H1 (cell line): ENCODE measurements around the gene DCLK1. TPM values are rescaled to one million over a fixed set of nuclear protein-coding genes. Genes with fewer than 3 reads are reported as not detected.

Experiments used
- CTCF ChIA-PET: fragments of 300-600 bp; sonication (Branson Sonifier 250); formaldehyde crosslinking; loops from one replicate; lab custom pipeline; 2021; ENCODE audit not compliant: partially characterized antibody; lab: Charles Lee
- POLR2A ChIA-PET: fragments of 300-600 bp; sonication (Branson Sonifier 250); formaldehyde crosslinking; loops from one replicate; lab custom pipeline; 2021; ENCODE audit warnings: inconsistent platforms; ENCODE audit not compliant: partially characterized antibody; lab: Charles Lee
- DNase-seq, 2 experiments: peaks; one replicate each; pipeline versions ENCODE4 v3.0.0 to v3.0.0-alpha.2; 2010 to 2022; ENCODE audit warnings: low spot score in 2 of 2, low read depth in 1 of 2, mixed read lengths in 1 of 2
- FAIRE-seq: peaks from 2 replicates; lab custom pipeline; 2011; peaks lifted over from hg19 to GRCh38; lab: Jason Lieb, UNC
- H2AFZ ChIP-seq: 2 replicates; pipeline ENCODE4 v1.8.1; 2012; ENCODE audit warnings: low read length, inconsistent platforms
- H2AK5ac ChIP-seq: 2 replicates; pipeline ENCODE4 v1.6.1; 2013; ENCODE audit warnings: low read depth, low read length
- H2BK120ac ChIP-seq: replicated peaks from 2 replicates; pipeline ENCODE3; 2013; ENCODE audit warnings: low read depth, low read length, inconsistent platforms
- H2BK12ac ChIP-seq: 2 replicates; pipeline ENCODE4 v1.6.1; 2013; ENCODE audit warnings: low read depth, low read length
- H2BK15ac ChIP-seq: 2 replicates; pipeline ENCODE4 v1.6.1; 2013; ENCODE audit warnings: low read length
- H2BK20ac ChIP-seq: 2 replicates; pipeline ENCODE4 v1.6.1; 2013; ENCODE audit warnings: low read length
- H2BK5ac ChIP-seq: 2 replicates; pipeline ENCODE4 v1.6.1; 2013; ENCODE audit warnings: low read depth, low read length
- H3K14ac ChIP-seq: 2 replicates; pipeline ENCODE4 v1.6.1; 2013; ENCODE audit warnings: inconsistent platforms; ENCODE audit not compliant: insufficient read length
- H3K18ac ChIP-seq: 2 replicates; pipeline ENCODE4 v1.6.1; 2013; ENCODE audit warnings: low read length; ENCODE audit errors: extremely low read depth
- H3K23ac ChIP-seq: 2 replicates; pipeline ENCODE4 v1.6.1; 2013; ENCODE audit warnings: inconsistent platforms; ENCODE audit not compliant: insufficient read length
- H3K23me2 ChIP-seq: 2 replicates; pipeline ENCODE4 v1.6.1; 2013; ENCODE audit warnings: low read depth, low read length
- H3K27ac ChIP-seq: 2 replicates; pipeline ENCODE4 v1.6.1; 2011; ENCODE audit warnings: low read depth, low read length, inconsistent platforms
- H3K27me3 ChIP-seq, 4 experiments: replicated peaks in 1 of 4; 1 replicate in 1 of 4; 2 replicates in 3 of 4; pipeline versions ENCODE4 v1.6.1 to v1.8.1; 2011 to 2013; ENCODE audit warnings: low read length in 3 of 4, mild to moderate bottlenecking in 3 of 4, inconsistent platforms in 2 of 4, mixed read lengths in 2 of 4, moderate library complexity in 1 of 4; ENCODE audit not compliant: control insufficient read depth in 3 of 4, insufficient read depth in 3 of 4; ENCODE audit errors: extremely low read depth in 1 of 4
- H3K36me3 ChIP-seq, 4 experiments: 2 replicates each; pipeline versions ENCODE4 v1.6.1 to v1.8.1; 2011 to 2013; ENCODE audit warnings: mild to moderate bottlenecking in 4 of 4, low read length in 3 of 4, moderate library complexity in 2 of 4, control low read depth in 1 of 4, inconsistent platforms in 1 of 4; ENCODE audit not compliant: insufficient read depth in 4 of 4, control insufficient read depth in 2 of 4
- H3K4ac ChIP-seq: replicated peaks from 2 replicates; pipeline ENCODE3; 2013; ENCODE audit warnings: low read length, low read depth, mixed read lengths, inconsistent platforms; ENCODE audit not compliant: insufficient read length
- H3K4me1 ChIP-seq, 4 experiments: replicated peaks in 1 of 4; 1 replicate in 1 of 4; 2 replicates in 3 of 4; pipeline versions ENCODE4 v1.6.1 to v1.8.1; 2011 to 2013; ENCODE audit warnings: low read length in 3 of 4, inconsistent platforms in 2 of 4, mixed read lengths in 1 of 4; ENCODE audit not compliant: insufficient read depth in 4 of 4, control insufficient read depth in 3 of 4
- H3K4me2 ChIP-seq, 2 experiments: 2 replicates each; pipeline versions ENCODE4 v1.6.1 to v1.8.1; 2011 to 2013; ENCODE audit warnings: low read depth in 2 of 2, low read length in 2 of 2, control low read depth in 1 of 2, inconsistent platforms in 1 of 2, mild to moderate bottlenecking in 1 of 2; ENCODE audit not compliant: insufficient read depth in 1 of 2
- H3K4me3 ChIP-seq, 4 experiments: fragments of 200-600, 300-600 bp in 1 of 4; sonication (generic), shearing (Covaris generic), sonication (Bioruptor Twin) in 1 of 4; 2 replicates each; pipeline versions ENCODE4 v1.5.1 to v1.8.1; 2011 to 2016; ENCODE audit warnings: low read length in 4 of 4, low read depth in 3 of 4, control low read depth in 2 of 4, inconsistent platforms in 2 of 4, mild to moderate bottlenecking in 2 of 4, mixed read lengths in 1 of 4, moderate library complexity in 1 of 4; ENCODE audit not compliant: insufficient read depth in 2 of 4; ENCODE audit errors: extremely low read depth in 1 of 4
- H3K56ac ChIP-seq: replicated peaks from 2 replicates; pipeline ENCODE3; 2013; ENCODE audit warnings: low read depth, mild to moderate bottlenecking, mixed read lengths, low read length, inconsistent platforms; ENCODE audit not compliant: insufficient read length
- H3K79me1 ChIP-seq: 2 replicates; pipeline ENCODE4 v1.6.1; 2013; ENCODE audit warnings: low read depth, low read length, control low read depth
- H3K79me2 ChIP-seq, 2 experiments: 2 replicates each; pipeline versions ENCODE4 v1.6.1 to v1.8.1; 2012 to 2013; ENCODE audit warnings: low read length in 2 of 2, mild to moderate bottlenecking in 2 of 2, inconsistent platforms in 1 of 2; ENCODE audit not compliant: insufficient read depth in 2 of 2, control insufficient read depth in 1 of 2
- H3K9ac ChIP-seq, 4 experiments: replicated peaks in 1 of 4; 1 replicate in 1 of 4; 2 replicates in 3 of 4; pipeline versions ENCODE4 v1.6.1 to v1.8.1; 2011 to 2013; ENCODE audit warnings: low read depth in 3 of 4, low read length in 3 of 4, control low read depth in 2 of 4, mild to moderate bottlenecking in 2 of 4, moderate library complexity in 2 of 4, inconsistent platforms in 1 of 4; ENCODE audit errors: extremely low read depth in 1 of 4
- H3K9me3 ChIP-seq, 2 experiments: 2 replicates each; pipeline versions ENCODE4 v1.6.1 to v1.8.1; 2012 to 2013; ENCODE audit warnings: mild to moderate bottlenecking in 2 of 2, moderate library complexity in 2 of 2, control low read depth in 1 of 2, inconsistent platforms in 1 of 2, low read depth in 1 of 2, low read length in 1 of 2, mixed read lengths in 1 of 2; ENCODE audit not compliant: insufficient read depth in 2 of 2
- H4K20me1 ChIP-seq, 2 experiments: replicated peaks in 1 of 2; 2 replicates each; pipeline versions ENCODE3 to v1.8.1; 2011 to 2013; ENCODE audit warnings: inconsistent platforms in 2 of 2, low read length in 2 of 2, mild to moderate bottlenecking in 1 of 2; ENCODE audit not compliant: insufficient read depth in 2 of 2, control insufficient read depth in 1 of 2
- H4K5ac ChIP-seq: 2 replicates; pipeline ENCODE4 v1.6.1; 2013; ENCODE audit warnings: low read length, low read depth, mixed read lengths, inconsistent platforms; ENCODE audit not compliant: insufficient read length
- H4K8ac ChIP-seq: 2 replicates; pipeline ENCODE4 v1.8.0; 2013; ENCODE audit warnings: mild to moderate bottlenecking, moderate library complexity, low read length, inconsistent platforms; ENCODE audit not compliant: insufficient read depth; ENCODE audit errors: extremely low read depth
- H4K91ac ChIP-seq: replicated peaks from 2 replicates; pipeline ENCODE3; 2013; ENCODE audit warnings: low read length, mixed read lengths, inconsistent platforms; ENCODE audit not compliant: insufficient read length
- ASH2L ChIP-seq: fragments of 200-600, 300-600 bp; sonication (generic); IDR thresholded peaks from one replicate; pipeline ENCODE4 v1.7.1; 2017; ENCODE audit warnings: low read length
- BACH1 ChIP-seq: IDR thresholded peaks from 2 replicates; pipeline ENCODE4 v1.6.1; 2012; ENCODE audit warnings: low read length, improper control_type of control experiment
- CTCF ChIP-seq, 3 experiments: IDR thresholded peaks; 1 replicate in 2 of 3; 2 replicates in 1 of 3; pipeline versions ENCODE4 v1.5.1 to v1.6.1; 2011; ENCODE audit warnings: low read length in 3 of 3, mild to moderate bottlenecking in 3 of 3, inconsistent platforms in 2 of 3, low read depth in 1 of 3, moderate library complexity in 1 of 3; ENCODE audit not compliant: insufficient read depth in 1 of 3; ENCODE audit errors: control extremely low read depth in 1 of 3
- FOSL1 ChIP-seq: IDR thresholded peaks from 2 replicates; pipeline ENCODE4 v1.6.1; 2011; ENCODE audit warnings: mild to moderate bottlenecking, low read depth, low read length, moderate library complexity; ENCODE audit not compliant: insufficient read depth
- RAD21 ChIP-seq, 2 experiments: IDR thresholded peaks in 1 of 2; conservative IDR thresholded peaks in 1 of 2; 2 replicates each; pipeline ENCODE4 v1.6.1; 2011; ENCODE audit warnings: low read depth in 2 of 2, low read length in 2 of 2, improper control_type of control experiment in 1 of 2, inconsistent platforms in 1 of 2, mild to moderate bottlenecking in 1 of 2, moderate library complexity in 1 of 2
- SP2 ChIP-seq: IDR thresholded peaks from 2 replicates; pipeline ENCODE4 v1.6.1; 2012; ENCODE audit warnings: mild to moderate bottlenecking, low read length, inconsistent platforms
- WGBS, 2 experiments: shearing (Covaris generic) in 1 of 2; methylation state at CpG; one replicate each; pipeline versions ENCODE4 v1.1.6 to v1.1.7; 2013 to 2015; ENCODE audit warnings: low lambda C conversion rate in 2 of 2, mixed read lengths in 2 of 2, inconsistent platforms in 1 of 2, low coverage in 1 of 2, missing lambda C conversion rate in 1 of 2; ENCODE audit not compliant: insufficient replicate concordance in 2 of 2, insufficient coverage in 1 of 2, insufficient read length in 1 of 2; ENCODE audit errors: extremely low coverage in 1 of 2, missing lambda C conversion rate in 1 of 2; 5-methylcytosine and 5-hydroxymethylcytosine counted together
- polyA plus RNA-seq, 7 experiments: library from polyadenylated mRNA; depleted of rRNA in 3 of 7; stranded (reverse) in 5 of 7; unstranded in 2 of 7; fragments of >200 nt in 5 of 7; fragments of 200-250 nt in 2 of 7; gene quantifications; 1 replicate in 5 of 7; 2 replicates in 1 of 7; 4 replicates in 1 of 7; pipeline versions ENCODE4 v1.2.1 to v1.2.3, GENCODE V29; 2011 to 2013; ENCODE audit warnings: missing spikeins in 2 of 7, mixed read lengths in 2 of 7
- total RNA-seq: library from RNA; stranded (reverse); fragmentation: NEBNext Ultra II Directional; extraction: Animal tissue kit (Norgen Biotek cat#: 25700); gene quantifications from 2 replicates; pipeline ENCODE4 v1.2.1, GENCODE V29; 2021

The DCLK1 gene
- total and polyA plus RNA-seq, 2 of the 8 experiments (the other 6 are each of a cell fraction or from before 2014, with no cell fraction given) = 22.8 to 41.0 TPM

GRCh38 chr13:35826626-35827254 lies 304.4 kb downstream of the DCLK1 start:
- H3K23ac ChIP-seq = no peak overlapping the region
- no peak overlapping the region for H3K4me2 ChIP-seq

More at GRCh38 chr13:35826626-35827254, 304.4 kb downstream of the DCLK1 start:
- H3K4ac ChIP-seq = no peak overlapping the region
- peaks cover 0 to 4% (median 4%) of the 10 kb centered on the region in 4 experiments; a peak in 4 of 7 replicates for H3K4me1 ChIP-seq
- H4K8ac ChIP-seq = no peak overlapping the region
- H3K79me2 ChIP-seq = no peaks in the 10 kb centered on the region
- DNase-seq = peak in 1 of 2 experiments; percentile 80
- 64% methylated on average over 10 of the region's 10 CpGs; no CpG with 5 or more reads in 1 of the 2 experiments for WGBS, 2 experiments
- no peak overlapping the region for H2AK5ac ChIP-seq
- no peaks in the 10 kb centered on the region for H3K9me3 ChIP-seq
- no peak overlapping the region for H2BK20ac ChIP-seq
- no peak overlapping the region for H2BK15ac ChIP-seq
- TF ChIP-seq SP2 (no peak), ASH2L (no peak), CTCF (IDR thresholded peaks at IDR 0.05; ENCODE audit: control extremely low read depth in 1 of 3, insufficient read depth in 1 of 3, low read depth in 1 of 3, low read length in 3 of 3) (peak; percentile 62 to 80 (median 77)), BACH1 (no peak), RAD21 (IDR thresholded peaks at IDR 0.05 in 1 of 2, conservative IDR thresholded peaks at IDR 0.05 in 1 of 2; ENCODE audit: low read depth in 2 of 2, low read length in 2 of 2) (peak; percentile 26 to 55; a peak in 3 of 4 replicates), FOSL1 (no peak)
- no peak overlapping the region for H2AFZ ChIP-seq
- CTCF ChIA-PET = interaction anchor here (0.9 to 2.2 kb wide), 15 partner anchors 8 to 136 kb away, joined by 3 to 10 read pairs (median 5); no protein-coding TSS in a partner anchor
- H2BK12ac ChIP-seq = no peak overlapping the region
- no peak overlapping the region for H3K9ac ChIP-seq
- no peak overlapping the region for H3K56ac ChIP-seq
- H3K14ac ChIP-seq = no peak overlapping the region
- H3K23me2 ChIP-seq = no peaks in the 10 kb centered on the region
- H3K79me1 ChIP-seq = no peaks in the 10 kb centered on the region
- no peak overlapping the region for H3K27ac ChIP-seq
- no peak overlapping the region for H4K5ac ChIP-seq
- H4K91ac ChIP-seq = no peak overlapping the region
- H3K4me3 ChIP-seq = no peak overlapping the region
- H2BK5ac ChIP-seq = no peak overlapping the region
- POLR2A ChIA-PET = interaction anchor here (0.6 to 1.1 kb wide), 3 partner anchors 12 to 814 kb away, joined by 3 read pairs; no protein-coding TSS in a partner anchor
- H3K36me3 ChIP-seq = peaks cover 0 to 9% (median 4%) of the 10 kb centered on the region in 4 experiments; a peak in 5 of 8 replicates
- FAIRE-seq = no peak
- no peaks in the 10 kb centered on the region; a peak in 1 of 7 replicates for H3K27me3 ChIP-seq
- H4K20me1 ChIP-seq = no peaks in the 10 kb centered on the region
- H3K18ac ChIP-seq = no peak overlapping the region
- H2BK120ac ChIP-seq = no peak overlapping the region
